ENCODE data around the gene NOL11.
A peak's percentile ranks its signal among the peaks of the same experiment; 100 is the strongest.
"Not testable (repeated sequence)": the region's sequence is repeated elsewhere in the genome, so short reads cannot be mapped to it uniquely, and the experiment has no call there.

Gene NOL11

GRCh38 chr17:67754001-67754400 is 36.3 kb downstream of the NOL11 start:
- DNase-seq (ENCODE audit: low read depth): no peak

- not testable (repeated sequence) for DNase-seq (ENCODE audit: low read depth)
These were observed 37.0 kb downstream of the NOL11 start for GRCh38 chr17:67754686-67755085.

- not testable (repeated sequence) for DNase-seq (ENCODE audit: low read depth)
These were observed 39.0 kb downstream of the NOL11 start for GRCh38 chr17:67756766-67757165.

GRCh38 chr17:67759355-67760171 is 41.8 kb downstream of the NOL11 start:
- no peak for DNase-seq (ENCODE audit: low read depth)

GRCh38 chr17:67765623-67766022 is 47.9 kb downstream of the NOL11 start:
- no peak for DNase-seq (ENCODE audit: low read depth)

- DNase-seq (ENCODE audit: low read depth): no peak
These were observed 51.5 kb downstream of the NOL11 start for GRCh38 chr17:67769231-67769630.

- no peak for DNase-seq (ENCODE audit: low read depth)
These were observed 52.8 kb downstream of the NOL11 start for GRCh38 chr17:67770539-67770938.

- no peak for DNase-seq (ENCODE audit: low read depth)
These were observed 54.9 kb downstream of the NOL11 start for GRCh38 chr17:67772679-67773078.

GRCh38 chr17:67773246-67773645 is 55.5 kb downstream of the NOL11 start:
- no peak for DNase-seq (ENCODE audit: low read depth)

- DNase-seq (ENCODE audit: low read depth): peak; percentile 0
These were observed 61.4 kb downstream of the NOL11 start for GRCh38 chr17:67779098-67779672.

GRCh38 chr17:67784364-67785121 is 66.8 kb downstream of the NOL11 start:
- no peak for DNase-seq (ENCODE audit: low read depth)

- DNase-seq (ENCODE audit: low read depth): no peak
These were observed 67.4 kb downstream of the NOL11 start for GRCh38 chr17:67785122-67785477.

- no peak for DNase-seq (ENCODE audit: low read depth)
These were observed 67.8 kb downstream of the NOL11 start for GRCh38 chr17:67785504-67785903.
